Endothelial cell of umbilical vein (primary cell): ENCODE data around the gene CEP97. TPM values are rescaled to one million over a fixed set of nuclear protein-coding genes. Genes with fewer than 3 reads are reported as not detected.
A peak's percentile ranks its signal among the peaks of the same experiment; 100 is the strongest.

Experiments
- BruUV-seq: library from RNA; stranded (reverse); fragments of 400-500 nt; replicated peaks from 2 replicates; lab custom pipeline; 2021; lab: Mats Ljungman, UMichigan
- CTCF ChIA-PET: fragments of 300-600, 350-600 bp; sonication (Branson Sonifier 250); formaldehyde crosslinking; loops from one replicate; lab custom pipeline; 2021; ENCODE audit warnings: antibody characterized with exemption, inconsistent platforms; lab: Charles Lee
- POLR2A ChIA-PET: fragments of 300-600, 350-600 bp; sonication (Branson Sonifier 250); formaldehyde crosslinking; loops from one replicate; lab custom pipeline; 2021; ENCODE audit warnings: antibody characterized with exemption, inconsistent platforms; lab: Charles Lee
- DNase-seq: peaks from one replicate; pipeline ENCODE4 v3.0.0-alpha.2; 2011; ENCODE audit warnings: low read depth, low spot score
- FAIRE-seq: peaks from 2 replicates; lab custom pipeline; 2011; peaks lifted over from hg19 to GRCh38; lab: Jason Lieb, UNC
- H2AFZ ChIP-seq: 2 replicates; pipeline ENCODE4 v1.6.0; 2012; ENCODE audit warnings: low read depth, low read length, control low read depth, inconsistent platforms
- H3K27ac ChIP-seq: 2 replicates; pipeline ENCODE4 v1.5.1; 2011; ENCODE audit warnings: low read depth, mild to moderate bottlenecking, control low read depth, low read length, moderate library complexity; ENCODE audit not compliant: insufficient read depth
- H3K27me3 ChIP-seq, 2 experiments: 2 replicates each; pipeline versions ENCODE4 v1.6.0 to v1.6.1; 2011; ENCODE audit warnings: low read length in 2 of 2, mixed read lengths in 1 of 2; ENCODE audit not compliant: control insufficient read depth in 2 of 2, insufficient read depth in 2 of 2
- H3K36me3 ChIP-seq, 2 experiments: 2 replicates in 1 of 2; 3 replicates in 1 of 2; pipeline ENCODE4 v1.5.1; 2011; ENCODE audit warnings: low read length in 2 of 2, mild to moderate bottlenecking in 1 of 2, moderate library complexity in 1 of 2; ENCODE audit not compliant: control insufficient read depth in 2 of 2, insufficient read depth in 2 of 2; ENCODE audit errors: extremely low read depth in 1 of 2
- H3K4me1 ChIP-seq: 3 replicates; pipeline ENCODE4 v1.5.1; 2011; ENCODE audit warnings: mild to moderate bottlenecking, low read length; ENCODE audit not compliant: control insufficient read depth, insufficient read depth; ENCODE audit errors: extremely low read depth
- H3K4me2 ChIP-seq: 2 replicates; pipeline ENCODE4 v1.6.1; 2011; ENCODE audit warnings: low read length, control low read depth, mixed read lengths; ENCODE audit not compliant: insufficient read depth
- H3K4me3 ChIP-seq, 3 experiments: fragments of 200-600 bp in 1 of 3; sonication (generic), shearing (Covaris generic) in 1 of 3; replicated peaks in 1 of 3; 2 replicates each; pipeline ENCODE4 v1.5.1; 2011 to 2016; ENCODE audit warnings: control low read depth in 3 of 3, low read length in 3 of 3, mild to moderate bottlenecking in 2 of 3, inconsistent platforms in 1 of 3, low read depth in 1 of 3, moderate library complexity in 1 of 3; ENCODE audit not compliant: insufficient read depth in 1 of 3
- H3K79me2 ChIP-seq: 2 replicates; pipeline ENCODE4 v1.6.0; 2012; ENCODE audit warnings: low read length, inconsistent platforms; ENCODE audit not compliant: control insufficient read depth, insufficient read depth
- H3K9ac ChIP-seq: replicated peaks from 2 replicates; pipeline ENCODE3; 2011; ENCODE audit warnings: low read length, control low read depth; ENCODE audit not compliant: insufficient read depth; ENCODE audit errors: extremely low read depth
- H3K9me1 ChIP-seq: replicated peaks from 3 replicates; pipeline ENCODE4 v1.6.0; 2011; ENCODE audit warnings: mild to moderate bottlenecking, low read length; ENCODE audit not compliant: control insufficient read depth, insufficient read depth; ENCODE audit errors: extremely low read depth
- H3K9me3 ChIP-seq: replicated peaks from 2 replicates; pipeline ENCODE4 v1.5.1; 2012; ENCODE audit warnings: low read length, inconsistent platforms; ENCODE audit not compliant: control insufficient read depth, insufficient read depth
- H4K20me1 ChIP-seq: replicated peaks from 2 replicates; pipeline ENCODE3; 2011; ENCODE audit warnings: mild to moderate bottlenecking, low read length; ENCODE audit not compliant: control insufficient read depth, insufficient read depth; ENCODE audit errors: extremely low read depth
- CTCF ChIP-seq, 2 donors: IDR thresholded peaks; 1 replicate in 1 of 2; 2 replicates in 1 of 2; pipeline ENCODE4 v1.5.1; 2011; ENCODE audit warnings: low read length in 2 of 2, mild to moderate bottlenecking in 2 of 2, moderate library complexity in 2 of 2, control low read depth in 1 of 2, inconsistent platforms in 1 of 2, low read depth in 1 of 2; ENCODE audit not compliant: insufficient read depth in 1 of 2; ENCODE audit errors: extremely low read depth in 1 of 2
- FOS ChIP-seq: IDR thresholded peaks from 2 replicates; pipeline ENCODE4 v1.6.1; 2011; ENCODE audit warnings: mild to moderate bottlenecking, low read length, moderate library complexity, borderline replicate concordance; ENCODE audit not compliant: insufficient read depth
- GATA2 ChIP-seq: IDR thresholded peaks from 2 replicates; pipeline ENCODE4 v1.7.0; 2011; ENCODE audit warnings: low read depth, mild to moderate bottlenecking, moderate library complexity, mixed read lengths, low read length; ENCODE audit not compliant: insufficient read length, insufficient read depth
- MAX ChIP-seq: IDR thresholded peaks from 2 replicates; pipeline ENCODE4 v1.6.1; 2011; ENCODE audit not compliant: insufficient read depth, insufficient read length
- dilution Hi-C: fragments of 300-500 bp; cut with MboI; formaldehyde crosslinking; loops from one replicate; pipeline ENCODE4 v1.15.0; 2019; ENCODE audit warnings: low sequenced_read_pairs; ENCODE audit not compliant: extremely low pct_ligation_motif_present
- intact Hi-C: fragments of 100-400 bp; cut with micrococcal nuclease; formaldehyde crosslinking; loops from one replicate; pipeline ENCODE4 v1.10.0; 2022
- polyA plus RNA-seq, 4 experiments: library from polyadenylated mRNA; depleted of rRNA in 3 of 4; stranded (reverse) in 3 of 4; unstranded in 1 of 4; fragments of >200 nt; gene quantifications; 2 replicates each; pipeline versions ENCODE4 v1.2.1 to v1.2.3, GENCODE V29; 2011 to 2012; ENCODE audit warnings: missing spikeins in 1 of 4
- total RNA-seq: library from RNA; stranded (reverse); gene quantifications from 2 replicates; pipeline ENCODE4 v1.2.3, GENCODE V29; 2021

CEP97 gene
- total and polyA plus RNA-seq, 2 donors (not counting 3 experiments of a cell fraction or from before 2014, with no cell fraction given) = 1.9 to 10.3 TPM

- no TSS peak for BruUV-seq
- DNase-seq (no peak), FAIRE-seq (no peak)
- peak overlapping the region; percentile 78 for H3K27ac ChIP-seq
- H2AFZ ChIP-seq = no peak overlapping the region
- H3K27me3 ChIP-seq = no peaks in the 10 kb centered on the region
- CTCF ChIA-PET = interaction anchor here (0.7 to 1.8 kb wide), 5 partner anchors 8 to 365 kb away, joined by 3 to 11 read pairs (median 5); partner anchors contain the start of gene ZBTB11
- peaks cover 2% of the 10 kb centered on the region for H4K20me1 ChIP-seq
- peak overlapping the region; percentile 75 to 96 (median 80) for H3K4me3 ChIP-seq
- peaks cover 41% of the 10 kb centered on the region for H3K79me2 ChIP-seq
- H3K9me1 ChIP-seq = no peaks in the 10 kb centered on the region
- dilution Hi-C loops = no loop called here
- peak overlapping the region; percentile 100 for H3K4me2 ChIP-seq
- H3K36me3 ChIP-seq = peaks cover 6 to 20% of the 10 kb centered on the region in 2 experiments
- POLR2A ChIA-PET = interaction anchor here (0.6 to 2.1 kb wide), 3 partner anchors 9 to 312 kb away, joined by 3 to 19 read pairs (median 4); partner anchors contain the start of gene ZBTB11
- intact Hi-C loops = loop anchor here (1.0 to 2.0 kb wide), 3 partner anchors 9 to 477 kb away; partner anchors contain the start of genes CEP97 and ZBTB11
- H3K9me3 ChIP-seq = no peaks in the 10 kb centered on the region
- peak overlapping the region; percentile 99 for H3K9ac ChIP-seq
- TF ChIP-seq MAX (no peak), GATA2 (no peak), CTCF (IDR thresholded peaks at IDR 0.05; ENCODE audit: extremely low read depth in 1 of 2, insufficient read depth in 1 of 2, low read depth in 1 of 2, low read length in 2 of 2) (no peak), FOS (no peak)
- H3K4me1 ChIP-seq = peaks cover 20% of the 10 kb centered on the region
These were observed 38.5 kb upstream of the CEP97 start for GRCh38 chr3:101685870-101686307.
